ENCODE measurements around the gene CHAD.

CHAD gene

GRCh38 chr17:50468304-50469207 is at the start of gene CHAD:
CHAD (minus strand) TSS chr17:50468880; CDS start chr17:50468813, 67 bp downstream.
- no peak for DNase-seq

GRCh38 chr17:50517504-50518383 is 49.1 kb upstream of the CHAD start:
- DNase-seq, result no peak

GRCh38 chr17:50517011-50517410 is 48.3 kb upstream of the CHAD start:
- no peak for DNase-seq

- DNase-seq, result no peak
Observed at GRCh38 chr17:50514936-50515702, 46.4 kb upstream of the CHAD start.

GRCh38 chr17:50514388-50514787 is 45.7 kb upstream of the CHAD start:
- DNase-seq, result no peak

- DNase-seq, result no peak
Observed at GRCh38 chr17:50513495-50513894, 44.8 kb upstream of the CHAD start.

- no peak for DNase-seq
Observed at GRCh38 chr17:50511058-50511457, 42.4 kb upstream of the CHAD start.

GRCh38 chr17:50508573-50509460 is 40.1 kb upstream of the CHAD start:
- DNase-seq, result no peak

- DNase-seq, result peak; percentile 60
Observed at GRCh38 chr17:50507871-50508572, 39.3 kb upstream of the CHAD start, which contains the start of gene MYCBPAP. MYCBPAP (plus strand) TSS chr17:50508439; CDS start chr17:50508675, 236 bp downstream.

- no peak for DNase-seq
Observed at GRCh38 chr17:50506298-50506697, 37.6 kb upstream of the CHAD start.

- no peak for DNase-seq
Observed at GRCh38 chr17:50505591-50506130, 37.0 kb upstream of the CHAD start.

GRCh38 chr17:50502301-50502990 is 33.8 kb upstream of the CHAD start:
- DNase-seq, result no peak

- DNase-seq, result peak; percentile 22
Observed at GRCh38 chr17:50501054-50501453, 32.4 kb upstream of the CHAD start.

- no peak for DNase-seq
Observed at GRCh38 chr17:50499721-50500120, 31.0 kb upstream of the CHAD start.

- no peak for DNase-seq
Observed at GRCh38 chr17:50499270-50499669, 30.6 kb upstream of the CHAD start.

GRCh38 chr17:50498021-50498874 is 29.6 kb upstream of the CHAD start:
- DNase-seq, result no peak

- no peak for DNase-seq
Observed at GRCh38 chr17:50495918-50496317, 27.2 kb upstream of the CHAD start.

GRCh38 chr17:50495217-50495823 is 26.6 kb upstream of the CHAD start:
- DNase-seq, result no peak

GRCh38 chr17:50493744-50494143 is 25.1 kb upstream of the CHAD start:
- DNase-seq, result no peak

Measured in activated gamma-delta T cell treated with Interleukin-2 at 50 U/mL for 16 hours (primary cell).